Activated CD8-positive, alpha-beta memory T cell treated with anti-CD3 and anti-CD28 coated beads, Interleukin-2, amount 10 ng/mL, durations not matched to agents 7 days and 5 days (primary cell): Measurements from ENCODE around the gene UXS1. TPM values are rescaled to one million over a fixed set of nuclear protein-coding genes. Genes with fewer than 3 reads are reported as not detected.
"Not testable (repeated sequence)": the region's sequence is repeated elsewhere in the genome, so short reads cannot be mapped to it uniquely, and the experiment has no call there.

Experiments
- ATAC-seq: fragments of 150-1000 bp; cut with Tn5 transposase; one replicate; pipeline ENCODE4 v1.10.0; 2021; ENCODE audit warnings: moderate library complexity
- CTCF ChIA-PET: fragments of 350-600 bp; sonication (Branson Sonifier 250); formaldehyde crosslinking; loops from one replicate; lab custom pipeline; 2021; ENCODE audit warnings: antibody characterized with exemption; lab: Charles Lee
- DNase-seq: peaks from one replicate; pipeline ENCODE4 v3.0.0-alpha.2; 2020
- H3K27ac Mint-ChIP-seq: one replicate; pipeline ENCODE4 v1.8.0; 2021; ENCODE audit warnings: mild to moderate bottlenecking, mixed read lengths
- H3K27me3 Mint-ChIP-seq: one replicate; pipeline ENCODE4 v1.8.0; 2021; ENCODE audit warnings: mixed read lengths
- H3K36me3 Mint-ChIP-seq: one replicate; pipeline ENCODE4 v1.8.0; 2021; ENCODE audit warnings: mild to moderate bottlenecking, mixed read lengths
- H3K4me1 Mint-ChIP-seq: one replicate; pipeline ENCODE4 v1.8.0; 2021; ENCODE audit warnings: mixed read lengths
- H3K4me3 Mint-ChIP-seq: one replicate; pipeline ENCODE4 v1.8.0; 2021; ENCODE audit warnings: mild to moderate bottlenecking, moderate library complexity, mixed read lengths
- H3K9me3 Mint-ChIP-seq: one replicate; pipeline ENCODE4 v1.8.0; 2022; ENCODE audit warnings: low read depth, mixed read lengths
- total RNA-seq, 2 experiments: library from RNA; stranded (reverse); gene quantifications; one replicate each; pipeline ENCODE4 v1.2.3, GENCODE V29; 2021

Gene UXS1
- total RNA-seq, 2 experiments from 2014 or later = 90.0 to 115 TPM

DNA sequence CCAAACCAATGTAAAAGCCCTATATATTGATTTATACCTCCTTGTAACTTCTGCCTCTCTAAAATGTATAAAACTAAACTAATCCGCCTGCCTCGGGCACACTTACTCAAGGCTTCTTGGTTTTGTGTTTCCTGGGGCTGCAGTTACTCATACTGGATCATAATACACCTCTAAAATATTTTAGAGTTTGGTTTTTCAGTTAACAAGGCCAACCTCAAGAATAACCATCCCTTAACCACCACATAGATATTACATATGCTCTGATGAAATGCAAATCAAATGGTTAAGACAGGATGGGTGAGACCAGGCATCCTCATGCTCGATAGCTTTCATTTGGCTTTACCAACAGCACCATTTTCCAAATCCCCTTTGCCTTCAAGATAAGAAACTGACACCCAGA, 46.4 kb downstream of the UXS1 start:
- CTCF ChIA-PET = interaction anchor here (1.1 to 3.5 kb wide), 4 partner anchors 11 to 52 kb away, joined by 3 to 45 read pairs (median 4); no protein-coding TSS in a partner anchor
- peak overlapping the region; percentile 99 for H3K27ac Mint-ChIP-seq
- no peaks in the 10 kb centered on the region for H3K27me3 Mint-ChIP-seq
- H3K4me3 Mint-ChIP-seq = peak overlapping the region; percentile 64
- DNase-seq (peak; percentile 63), ATAC-seq (peak; percentile 66)
- H3K4me1 Mint-ChIP-seq = peaks cover 81% of the 10 kb centered on the region
- H3K36me3 Mint-ChIP-seq = peaks cover 87% of the 10 kb centered on the region
- H3K9me3 Mint-ChIP-seq = peaks cover 2% of the 10 kb centered on the region

DNA sequence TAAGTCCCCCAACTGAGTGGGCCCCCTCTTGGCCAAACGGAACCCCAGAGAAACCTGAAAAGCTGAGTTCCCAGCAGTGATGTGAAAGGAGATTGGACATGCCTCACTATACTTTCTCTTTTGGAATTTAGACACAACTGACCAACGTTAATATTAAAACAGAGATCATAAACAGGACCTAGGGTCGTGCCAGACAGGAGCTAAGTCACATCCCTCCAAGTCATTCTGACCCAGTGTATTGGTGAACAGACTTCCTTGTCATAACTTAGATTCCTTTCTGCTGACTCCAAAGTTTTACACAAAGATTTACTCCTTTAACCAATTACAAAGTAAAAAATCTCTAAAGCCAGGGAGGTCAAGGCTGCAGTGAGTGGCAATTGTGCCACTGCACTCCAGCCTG, 46.9 kb downstream of the UXS1 start:
- peak overlapping the region; percentile 99 for H3K27ac Mint-ChIP-seq
- peaks cover 81% of the 10 kb centered on the region for H3K4me1 Mint-ChIP-seq
- DNase-seq = no peak
- CTCF ChIA-PET = interaction anchor here (1.1 to 3.5 kb wide), 4 partner anchors 12 to 52 kb away, joined by 3 to 45 read pairs (median 4); no protein-coding TSS in a partner anchor
- H3K9me3 Mint-ChIP-seq = peaks cover 2% of the 10 kb centered on the region
- peak; percentile 11 for ATAC-seq
- no peaks in the 10 kb centered on the region for H3K27me3 Mint-ChIP-seq
- peaks cover 88% of the 10 kb centered on the region for H3K36me3 Mint-ChIP-seq
- peak overlapping the region; percentile 64 for H3K4me3 Mint-ChIP-seq

DNA sequence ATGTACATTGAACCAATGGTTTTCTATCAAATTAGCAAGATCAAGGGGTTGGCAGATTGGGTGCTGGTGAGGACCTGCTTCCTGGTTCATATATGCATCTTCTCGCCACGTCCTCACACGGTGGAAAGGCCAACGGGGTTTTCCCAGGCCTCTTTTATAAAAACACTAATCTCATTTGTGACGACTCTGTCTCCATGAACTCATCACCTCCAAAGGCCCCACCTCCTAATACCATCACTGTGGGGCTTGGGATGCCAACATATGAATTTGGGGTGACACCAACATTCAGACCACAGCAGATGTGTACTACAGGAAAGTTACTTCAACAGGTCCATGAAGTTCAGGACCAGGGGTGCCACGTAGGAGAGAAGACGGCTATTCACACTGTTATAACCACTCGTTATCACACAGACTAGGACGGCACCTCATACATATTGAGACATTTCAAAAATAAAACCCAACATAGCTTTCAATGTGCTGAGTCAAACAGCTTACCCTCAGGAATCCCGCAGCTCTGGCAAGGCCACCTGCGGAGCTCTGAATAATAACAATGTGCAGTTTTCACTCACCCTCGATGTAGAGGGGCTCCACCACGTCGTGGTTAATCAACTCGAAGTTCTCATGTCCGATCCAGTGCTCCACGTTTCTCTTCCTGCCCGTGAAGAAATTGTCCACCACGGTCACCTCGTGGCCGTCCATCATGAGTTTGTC, 49.3 kb downstream of the UXS1 start:
- peak; percentile 59 for ATAC-seq
- Mint-ChIP-seq H3K4me1 (peaks cover 86% of the 10 kb centered on the region), H3K27ac (peak overlapping the region; percentile 95), H3K27me3 (no peaks in the 10 kb centered on the region), H3K4me3 (peak overlapping the region; percentile 61), H3K36me3 (peaks cover 74% of the 10 kb centered on the region), H3K9me3 (no peaks in the 10 kb centered on the region)
- CTCF ChIA-PET = interaction anchor here (0.5 to 1.5 kb wide), 3 partner anchors 15 to 496 kb away, joined by 3 to 6 read pairs (median 3); no protein-coding TSS in a partner anchor
- DNase-seq = peak; percentile 75

GRCh38 chr2:106143495-106144215, 50.4 kb downstream of the UXS1 start:
- CTCF ChIA-PET = interaction anchor here (0.5 to 1.5 kb wide), 2 partner anchors 16 to 495 kb away, joined by 3 to 6 read pairs; no protein-coding TSS in a partner anchor

DNA sequence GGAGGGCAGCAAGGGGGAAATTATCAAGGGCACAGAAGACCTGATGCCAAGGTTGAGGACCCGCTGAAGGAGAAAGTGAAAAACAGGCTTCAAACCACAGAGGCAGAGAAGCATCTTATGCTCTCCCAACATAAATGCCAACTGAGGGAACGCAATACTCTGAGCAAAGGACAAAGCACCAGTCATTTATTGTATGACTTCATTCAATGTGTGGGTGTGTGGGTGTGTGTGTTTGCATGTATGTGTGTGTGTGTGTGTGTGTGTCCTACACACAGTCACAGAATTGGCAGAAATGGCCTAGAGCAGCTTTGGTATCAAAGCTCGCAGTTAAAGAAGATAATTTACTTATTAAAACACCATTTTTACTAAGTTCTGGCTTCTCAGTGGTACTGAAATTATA, 51.4 kb downstream of the UXS1 start:
- Mint-ChIP-seq H3K27me3 (no peaks in the 10 kb centered on the region), H3K27ac (peak overlapping the region; percentile 18), H3K36me3 (peaks cover 67% of the 10 kb centered on the region), H3K4me3 (no peak overlapping the region), H3K9me3 (no peaks in the 10 kb centered on the region), H3K4me1 (peaks cover 86% of the 10 kb centered on the region)
- ATAC-seq = no peak
- CTCF ChIA-PET = no interaction called here
- DNase-seq = no peak

More at GRCh38 chr2:106143495-106144215, 50.4 kb downstream of the UXS1 start:
- Mint-ChIP-seq H3K36me3 (peaks cover 69% of the 10 kb centered on the region), H3K4me3 (no peak overlapping the region), H3K27me3 (no peaks in the 10 kb centered on the region), H3K27ac (peak overlapping the region; percentile 95), H3K9me3 (no peaks in the 10 kb centered on the region), H3K4me1 (peaks cover 86% of the 10 kb centered on the region)
- DNase-seq (no peak), ATAC-seq (no peak)

GRCh38 chr2:106140913-106141312, 53.2 kb downstream of the UXS1 start:
- CTCF ChIA-PET = interaction anchor here (1.0 to 1.4 kb wide), 2 partner anchors 16 to 19 kb away, joined by 4 to 11 read pairs; no protein-coding TSS in a partner anchor
- peak overlapping the region; percentile 42 for H3K27ac Mint-ChIP-seq
- peaks cover 71% of the 10 kb centered on the region for H3K4me1 Mint-ChIP-seq
- peaks cover 61% of the 10 kb centered on the region for H3K36me3 Mint-ChIP-seq
- ATAC-seq (no peak), DNase-seq (no peak)
- no peaks in the 10 kb centered on the region for H3K27me3 Mint-ChIP-seq
- no peak overlapping the region for H3K4me3 Mint-ChIP-seq
- no peaks in the 10 kb centered on the region for H3K9me3 Mint-ChIP-seq

- H3K9me3 Mint-ChIP-seq = no peaks in the 10 kb centered on the region
- no peaks in the 10 kb centered on the region for H3K27me3 Mint-ChIP-seq
- no peak overlapping the region for H3K4me3 Mint-ChIP-seq
- ATAC-seq (no peak), DNase-seq (no peak)
- H3K27ac Mint-ChIP-seq = peak overlapping the region; percentile 86
- CTCF ChIA-PET = interaction anchor here (1.0 to 1.4 kb wide), 2 partner anchors 20 kb away, joined by 3 to 11 read pairs; no protein-coding TSS in a partner anchor
- H3K4me1 Mint-ChIP-seq = peaks cover 65% of the 10 kb centered on the region
- peaks cover 55% of the 10 kb centered on the region for H3K36me3 Mint-ChIP-seq
Measured at GRCh38 chr2:106140113-106140512, 54.0 kb downstream of the UXS1 start.

DNA sequence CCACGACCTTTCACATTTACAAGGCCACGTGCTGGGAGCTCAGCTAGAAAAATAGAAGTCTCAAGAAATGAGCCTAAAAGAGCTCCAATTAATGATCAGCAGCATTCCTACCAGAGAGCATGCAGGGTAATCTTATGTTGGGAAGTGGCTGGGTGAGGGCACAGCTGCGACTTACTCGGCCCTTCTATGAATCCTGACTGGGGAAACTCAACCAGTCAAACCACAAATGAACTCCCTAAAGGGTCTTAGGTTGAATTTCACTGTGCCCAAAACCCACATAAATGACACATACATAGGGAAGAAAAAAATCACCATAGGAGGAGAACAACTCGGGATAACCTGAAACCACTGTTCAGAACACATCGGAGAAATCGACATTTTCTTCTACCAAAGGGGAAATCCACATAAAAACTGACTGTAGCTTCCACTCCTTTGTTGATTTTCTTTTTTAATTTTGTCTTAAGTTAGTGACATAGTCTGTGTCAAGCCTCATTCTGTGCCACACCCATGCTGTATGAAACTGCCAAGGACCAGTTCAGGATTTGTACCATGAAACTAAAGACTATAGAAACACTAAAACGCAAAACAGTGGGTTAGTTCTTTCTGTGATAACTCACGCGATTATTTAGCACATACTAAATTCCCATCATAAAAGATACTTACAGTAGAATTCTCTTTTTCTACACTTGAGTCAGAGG, 54.7 kb downstream of the UXS1 start:
- no peak for DNase-seq
- H3K4me1 Mint-ChIP-seq = peaks cover 57% of the 10 kb centered on the region
- CTCF ChIA-PET = interaction anchor here (1.0 kb wide), 2 partner anchors 21 to 35 kb away, joined by 3 to 4 read pairs; no protein-coding TSS in a partner anchor
- H3K36me3 Mint-ChIP-seq = peaks cover 48% of the 10 kb centered on the region
- no peaks in the 10 kb centered on the region for H3K27me3 Mint-ChIP-seq
- peak overlapping the region; percentile 57 for H3K4me3 Mint-ChIP-seq
- peak overlapping the region; percentile 86 for H3K27ac Mint-ChIP-seq
- no peak for ATAC-seq
- H3K9me3 Mint-ChIP-seq = no peaks in the 10 kb centered on the region

DNA sequence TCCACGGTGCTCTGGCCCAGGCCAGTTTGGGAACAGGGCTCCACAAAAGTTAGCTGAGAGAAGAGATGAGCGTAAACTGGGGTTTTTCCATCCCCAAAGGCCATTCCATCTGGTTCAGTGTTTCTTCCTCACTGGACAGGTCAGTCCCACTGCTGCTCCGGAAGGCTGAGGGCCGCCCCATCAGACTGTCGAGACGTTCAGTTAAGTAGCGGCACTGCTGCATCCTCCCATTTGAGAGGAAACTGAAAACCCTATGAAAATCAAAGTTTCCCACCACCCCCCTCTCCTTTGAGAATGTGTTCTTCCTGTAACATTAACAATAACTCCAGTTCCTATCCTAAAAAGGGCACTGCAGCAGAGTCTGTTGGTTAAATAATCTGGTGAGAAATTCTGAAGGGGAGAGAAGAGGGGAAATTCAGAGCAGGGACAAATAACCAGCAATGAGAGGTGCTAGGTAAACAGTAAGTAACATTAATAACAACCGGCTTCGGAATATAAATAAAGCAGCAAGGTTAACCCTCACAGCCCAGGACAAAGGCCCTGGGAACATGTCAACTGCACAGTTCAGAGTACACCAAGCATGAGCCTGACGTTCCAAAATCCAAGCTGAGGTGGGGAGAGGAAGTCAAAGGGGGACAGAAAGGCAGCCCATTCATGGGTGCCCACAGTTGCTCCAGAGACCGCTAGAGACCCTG, 55.4 kb downstream of the UXS1 start:
- Mint-ChIP-seq H3K27ac (peak overlapping the region; percentile 86), H3K36me3 (peaks cover 41% of the 10 kb centered on the region), H3K4me1 (peaks cover 50% of the 10 kb centered on the region), H3K9me3 (no peaks in the 10 kb centered on the region), H3K4me3 (peak overlapping the region; percentile 57), H3K27me3 (no peaks in the 10 kb centered on the region)
- DNase-seq (no peak), ATAC-seq (peak; percentile 40)
- CTCF ChIA-PET = interaction anchor here (1.0 kb wide), 3 partner anchors 22 to 54 kb away, joined by 3 to 4 read pairs (median 3); no protein-coding TSS in a partner anchor

- Mint-ChIP-seq H3K4me3 (peak overlapping the region; percentile 57), H3K36me3 (peaks cover 35% of the 10 kb centered on the region), H3K27ac (peak overlapping the region; percentile 86), H3K27me3 (no peaks in the 10 kb centered on the region), H3K9me3 (no peaks in the 10 kb centered on the region), H3K4me1 (peaks cover 45% of the 10 kb centered on the region)
- CTCF ChIA-PET = interaction anchor here (1.0 kb wide), 1 partner anchor 55 kb away, joined by 3 read pairs; no protein-coding TSS in a partner anchor
- peak; percentile 60 for ATAC-seq
- no peak for DNase-seq
Measured at GRCh38 chr2:106137731-106138521, 56.2 kb downstream of the UXS1 start.

- not testable (repeated sequence) for ATAC-seq
Measured at GRCh38 chr2:106131192-106131591, 62.9 kb downstream of the UXS1 start.

More at GRCh38 chr2:106131192-106131591, 62.9 kb downstream of the UXS1 start:
- CTCF ChIA-PET, DNase-seq, H3K9me3 Mint-ChIP-seq, H3K4me3 Mint-ChIP-seq, H3K27ac Mint-ChIP-seq, H3K27me3 Mint-ChIP-seq: not testable (repeated sequence)
- peaks cover 23% of the 10 kb centered on the region for H3K4me1 Mint-ChIP-seq
- H3K36me3 Mint-ChIP-seq = peaks cover 31% of the 10 kb centered on the region
